GM18861 (cell line): ENCODE results near the gene PARP14.
"Not testable (repeated sequence)": the region's sequence is repeated elsewhere in the genome, so short reads cannot be mapped to it uniquely, and the experiment has no call there.

ENCODE experiments used
- ATAC-seq: cut with Tn5 transposase; IDR thresholded peaks from one replicate; pipeline ENCODE4 v1.9.1; 2021; ENCODE audit not compliant: unreplicated experiment

Gene PARP14

GRCh38 chr3:122714273-122714672 is 33.6 kb downstream of the PARP14 start:
- ATAC-seq, result no peak

DNA sequence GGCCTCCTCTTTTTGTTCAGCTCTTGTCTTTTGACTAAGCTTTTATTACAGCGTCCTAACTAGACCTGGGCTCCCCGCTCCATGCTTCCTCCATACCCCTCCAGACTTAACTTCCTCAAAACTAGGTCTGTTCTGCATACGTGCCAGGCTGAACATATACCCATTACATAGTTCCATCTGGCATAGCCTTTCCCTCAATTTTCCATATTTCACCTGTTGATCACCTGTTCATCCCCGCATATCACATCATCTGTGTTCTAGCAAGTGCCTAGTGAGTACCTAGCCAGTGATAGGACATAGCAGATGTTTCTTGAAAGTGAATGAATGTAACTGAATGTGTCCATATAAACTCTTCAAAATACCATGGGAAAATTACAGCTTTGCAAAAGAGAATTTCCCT is 36.0 kb downstream of the PARP14 start:
- no peak for ATAC-seq

DNA sequence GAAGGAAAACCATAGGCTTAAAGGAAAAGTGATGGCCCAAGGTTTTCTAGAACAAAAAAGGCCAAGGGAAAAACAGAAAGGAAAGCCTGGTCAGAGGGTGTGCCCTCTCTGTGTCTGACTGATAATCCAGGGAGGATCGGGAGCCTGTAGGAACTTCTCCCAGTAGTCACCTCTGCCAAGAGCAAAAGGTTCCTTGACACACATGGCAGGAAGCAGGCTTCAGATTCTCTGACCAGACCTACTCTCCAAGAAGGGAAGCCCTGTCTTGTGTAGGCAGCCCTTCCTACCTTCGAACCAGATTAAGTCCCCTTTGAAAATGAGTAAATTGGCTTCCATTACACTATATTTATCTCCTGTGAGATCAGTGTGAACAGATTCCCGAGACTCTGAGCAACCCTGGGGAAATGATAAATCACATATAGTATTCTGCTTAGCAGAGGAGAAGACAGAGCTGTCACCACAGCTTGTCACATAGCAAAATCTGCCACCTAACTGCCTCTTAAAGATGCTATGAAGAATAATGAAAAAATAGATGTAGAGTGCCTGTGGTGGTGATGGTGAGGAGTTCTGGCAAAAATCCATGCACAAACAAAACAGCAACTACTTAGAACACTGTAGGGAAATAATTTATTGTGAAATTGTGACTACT is 38.8 kb downstream of the PARP14 start:
- ATAC-seq, result no peak

DNA sequence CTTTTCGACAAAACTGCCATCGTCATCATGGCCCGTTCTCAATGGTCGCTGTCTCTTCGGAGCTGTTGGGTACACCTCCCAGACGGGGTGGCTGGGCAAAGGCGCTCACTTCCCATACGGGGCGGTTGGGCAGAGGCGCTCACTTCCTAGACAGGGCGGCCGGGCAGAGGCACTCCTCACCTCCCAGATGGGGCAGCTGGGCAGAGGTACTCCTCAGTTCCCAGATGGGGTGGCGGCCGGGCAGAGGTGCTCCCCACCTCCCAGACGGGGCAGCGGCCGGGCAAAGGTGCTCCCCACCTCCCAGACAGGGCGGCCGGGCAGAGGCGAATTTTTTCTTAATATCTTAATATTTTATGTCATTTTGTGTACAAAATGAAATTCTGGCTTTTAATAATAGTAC is 44.5 kb downstream of the PARP14 start:
- ATAC-seq, result no peak

GRCh38 chr3:122727294-122727693 is 46.7 kb downstream of the PARP14 start:
- no peak for ATAC-seq

GRCh38 chr3:122727766-122728165 is 47.1 kb downstream of the PARP14 start:
- ATAC-seq, result no peak

GRCh38 chr3:122728186-122728585 is 47.5 kb downstream of the PARP14 start:
- ATAC-seq, result no peak

- no peak for ATAC-seq
These were observed 48.3 kb downstream of the PARP14 start for GRCh38 chr3:122728756-122729514.

DNA sequence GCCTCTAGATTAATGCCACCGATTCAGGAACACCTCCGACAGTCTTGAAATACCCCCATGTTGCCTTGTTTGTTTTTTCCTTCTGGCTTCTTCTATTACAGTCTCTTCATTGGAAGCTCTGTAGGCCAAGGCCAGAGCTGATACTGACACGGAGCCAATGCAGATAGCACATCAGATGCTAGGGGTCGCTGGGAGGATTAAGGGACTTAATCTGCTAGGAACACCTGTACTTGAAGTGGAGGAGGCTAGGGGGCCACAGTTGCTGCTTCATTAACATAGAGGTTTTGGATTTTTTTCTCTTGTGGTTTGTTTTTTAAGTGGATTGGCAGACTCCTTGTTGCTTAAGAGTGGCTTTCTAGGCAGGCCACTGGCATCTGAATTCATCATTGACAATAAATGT is 49.6 kb downstream of the PARP14 start:
- no peak for ATAC-seq

DNA sequence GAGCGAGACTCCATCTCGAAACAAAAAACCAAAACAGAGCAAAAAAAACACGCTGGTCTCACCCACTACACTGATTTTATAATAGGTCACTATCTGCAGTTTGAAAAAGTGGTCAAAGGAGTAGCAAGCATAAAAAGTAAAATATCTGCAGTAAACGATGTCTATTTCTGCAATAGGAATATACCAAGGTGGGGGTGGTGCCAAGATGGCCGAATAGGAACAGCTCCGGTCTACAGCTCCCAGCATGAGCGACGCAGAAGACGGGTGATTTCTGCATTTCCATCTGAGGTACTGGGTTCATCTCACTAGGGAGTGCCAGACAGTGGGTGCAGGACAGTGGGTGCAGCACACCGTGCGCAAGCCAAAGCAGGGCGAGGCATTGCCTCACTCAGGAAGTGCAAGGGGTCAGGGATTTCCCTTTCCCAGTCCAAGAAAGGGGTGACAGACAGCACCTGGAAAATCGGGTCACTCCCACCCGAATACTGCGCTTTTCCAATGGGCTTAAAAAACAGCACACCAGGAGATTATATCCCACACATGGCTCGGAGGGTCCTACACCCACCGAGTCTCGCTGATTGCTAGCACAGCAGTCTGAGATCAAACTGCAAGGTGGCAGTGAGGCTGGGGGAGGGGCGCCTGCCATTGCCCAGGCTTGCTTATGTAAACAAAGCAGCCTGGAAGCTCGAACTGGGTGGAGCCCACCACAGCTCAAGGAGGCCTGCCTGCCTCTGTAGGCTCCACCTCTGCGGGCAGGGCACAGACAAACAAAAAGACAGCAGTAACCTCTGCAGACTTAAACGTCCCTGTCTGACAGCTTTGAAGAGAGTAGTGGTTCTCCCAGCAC is 52.3 kb downstream of the PARP14 start:
- ATAC-seq, result not testable (repeated sequence)

DNA sequence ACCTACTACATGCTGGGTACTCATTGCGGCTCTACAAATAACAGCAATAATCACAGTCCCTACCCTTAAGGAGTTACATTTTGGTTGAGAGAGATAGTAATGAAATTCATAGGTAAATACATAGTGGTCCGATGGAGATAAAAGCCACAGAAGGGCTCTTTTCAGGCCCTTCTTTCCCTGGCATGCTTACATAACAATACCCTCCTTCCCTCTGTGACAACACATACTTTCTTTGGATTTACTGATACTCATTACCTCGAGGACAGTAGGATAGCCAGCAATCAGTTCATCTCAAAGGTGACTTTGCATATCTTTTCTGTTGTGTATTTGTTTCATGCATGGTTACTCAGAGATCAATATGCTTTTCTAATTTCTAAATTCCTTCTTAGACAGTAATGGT is 58.5 kb downstream of the PARP14 start:
- ATAC-seq, result no peak

- no peak for ATAC-seq
These were observed 61.6 kb downstream of the PARP14 start for GRCh38 chr3:122742234-122742633.

- no peak for ATAC-seq
These were observed 63.0 kb downstream of the PARP14 start for GRCh38 chr3:122743581-122744120.

DNA sequence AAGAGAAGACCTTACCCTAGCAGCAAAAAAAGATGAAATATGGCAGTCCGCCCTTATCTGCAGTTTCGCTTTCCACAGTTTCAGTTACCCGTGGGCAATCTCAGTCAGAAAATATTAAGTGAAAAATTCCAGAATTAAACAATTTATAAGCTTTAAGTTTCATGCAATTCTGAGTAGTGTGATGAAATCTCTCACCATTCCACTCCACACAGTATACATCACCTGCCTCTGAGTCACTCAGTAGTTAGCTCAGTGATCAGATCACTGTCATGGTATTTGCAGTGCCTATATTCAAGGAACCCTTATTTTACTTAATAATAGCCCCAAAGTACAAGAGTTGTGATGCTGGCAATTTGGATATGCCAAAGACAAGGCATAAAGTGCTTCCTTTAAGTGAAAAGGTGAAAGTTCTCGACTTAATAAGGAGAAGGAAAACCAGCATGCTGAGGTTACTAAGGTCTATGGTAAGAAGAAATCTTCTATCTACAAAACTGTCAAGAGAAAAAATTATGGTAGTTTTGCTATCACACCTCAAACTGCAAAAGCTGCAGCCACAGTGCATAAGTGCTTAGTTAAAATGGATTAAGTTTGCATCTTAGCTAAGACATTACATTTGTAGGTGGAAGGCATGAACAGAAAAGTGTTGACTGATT is 64.9 kb downstream of the PARP14 start:
- ATAC-seq, result no peak

GRCh38 chr3:122747295-122747694 is 66.7 kb downstream of the PARP14 start:
- ATAC-seq, result not testable (repeated sequence)

GRCh38 chr3:122748347-122748746 is 67.7 kb downstream of the PARP14 start:
- ATAC-seq, result no peak

GRCh38 chr3:122754929-122755328 is 74.3 kb downstream of the PARP14 start:
- ATAC-seq, result peak; percentile 62

DNA sequence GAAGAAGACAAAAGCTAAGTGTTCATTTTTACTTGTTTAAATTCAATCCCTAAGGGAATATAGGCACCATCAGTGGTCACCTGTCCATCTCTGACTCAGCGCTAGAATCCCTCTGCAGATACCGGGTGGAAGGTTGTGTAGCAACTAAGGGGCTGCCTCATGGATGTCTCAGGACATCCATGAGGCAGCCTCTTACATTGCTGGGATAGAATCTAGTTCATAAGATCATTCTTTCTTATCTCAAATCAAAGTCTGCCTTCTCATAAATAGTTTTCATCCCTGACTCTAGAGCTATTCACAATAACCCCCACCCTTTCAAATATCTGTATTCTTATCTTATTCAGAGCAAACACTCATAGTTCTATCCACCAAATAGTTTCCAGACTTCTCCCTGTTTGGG is 74.9 kb downstream of the PARP14 start:
- ATAC-seq, result no peak

GRCh38 chr3:122758877-122759560 is 78.4 kb downstream of the PARP14 start:
- no peak for ATAC-seq
